Caco-2 (cell line): ENCODE data around the gene MYL4. TPM values are rescaled to one million over a fixed set of nuclear protein-coding genes. Genes with fewer than 3 reads are reported as not detected.

Experiments
- BruUV-seq: library from RNA; stranded (reverse); fragments of 400-500 nt; replicated peaks from 2 replicates; lab custom pipeline; 2021; lab: Mats Ljungman, UMichigan
- CTCF ChIA-PET: fragments of 300-600 bp; sonication (Branson Sonifier 250); formaldehyde crosslinking; loops from one replicate; lab custom pipeline; 2022; ENCODE audit warnings: antibody characterized with exemption; lab: Charles Lee
- POLR2A ChIA-PET: fragments of 300-600 bp; sonication (Branson Sonifier 250); formaldehyde crosslinking; loops from one replicate; lab custom pipeline; 2022; ENCODE audit warnings: antibody characterized with exemption; lab: Charles Lee
- DNase-seq, 2 experiments: peaks; one replicate each; pipeline versions ENCODE4 v3.0.0 to v3.0.0-alpha.2; 2020 to 2022
- H3K27me3 ChIP-seq: replicated peaks from 2 replicates; pipeline ENCODE4 v1.6.0; 2011; ENCODE audit warnings: low read length; ENCODE audit not compliant: control insufficient read depth, insufficient read depth
- H3K36me3 ChIP-seq: 2 replicates; pipeline ENCODE4 v1.5.1; 2011; ENCODE audit warnings: low read length; ENCODE audit not compliant: control insufficient read depth, insufficient read depth
- H3K4me1 ChIP-seq: fragments of 250-450 bp; sonication (Bioruptor Pico); 2 replicates; pipeline ENCODE4 v1.5.1; 2020; ENCODE audit warnings: mild to moderate bottlenecking
- H3K4me3 ChIP-seq: 2 replicates; pipeline ENCODE4 v1.5.1; 2011; ENCODE audit warnings: low read depth, mild to moderate bottlenecking, control low read depth, low read length
- H3K9me3 ChIP-seq: fragments of 250-450 bp; sonication (Bioruptor Pico); 2 replicates; pipeline ENCODE4 v1.5.1; 2020; ENCODE audit warnings: mild to moderate bottlenecking, moderate library complexity
- H3K27ac Mint-ChIP-seq: one replicate; pipeline ENCODE4 v1.8.0; 2022; ENCODE audit warnings: mixed read lengths; ENCODE audit not compliant: unreplicated experiment
- H3K27me3 Mint-ChIP-seq: one replicate; pipeline ENCODE4 v1.8.0; 2022; ENCODE audit warnings: mixed read lengths; ENCODE audit not compliant: insufficient read depth, unreplicated experiment
- H3K36me3 Mint-ChIP-seq: one replicate; pipeline ENCODE4 v1.8.0; 2022; ENCODE audit warnings: mild to moderate bottlenecking, mixed read lengths; ENCODE audit not compliant: insufficient read depth, unreplicated experiment
- H3K4me1 Mint-ChIP-seq: one replicate; pipeline ENCODE4 v1.8.0; 2022; ENCODE audit warnings: low read depth, mixed read lengths; ENCODE audit not compliant: unreplicated experiment
- H3K4me3 Mint-ChIP-seq: one replicate; pipeline ENCODE4 v1.8.0; 2022; ENCODE audit warnings: mild to moderate bottlenecking, moderate library complexity, mixed read lengths; ENCODE audit not compliant: unreplicated experiment
- H3K9me3 Mint-ChIP-seq: one replicate; pipeline ENCODE4 v1.8.0; 2022; ENCODE audit warnings: mixed read lengths; ENCODE audit not compliant: unreplicated experiment
- intact Hi-C: fragments of 100-400 bp; cut with micrococcal nuclease; formaldehyde crosslinking; loops from one replicate; pipeline ENCODE4 v1.10.0; 2022; ENCODE audit not compliant: unreplicated experiment
- total RNA-seq: library from RNA; stranded (reverse); gene quantifications from 2 replicates; pipeline ENCODE4 v1.2.3, GENCODE V29; 2022
- TF ChIP-seq, protein P1 (sequence below), 2 experiments: fragments of 200-600 bp in 1 of 2; IDR thresholded peaks; 1 replicate in 1 of 2; 2 replicates in 1 of 2; pipeline versions ENCODE4 v1.5.1 to v1.8.0; 2011 to 2022; ENCODE audit warnings: antibody characterized with exemption in 1 of 2, control low read depth in 1 of 2, inconsistent platforms in 1 of 2, low read depth in 1 of 2, low read length in 1 of 2, mild to moderate bottlenecking in 1 of 2, moderate library complexity in 1 of 2; ENCODE audit not compliant: insufficient read depth in 1 of 2, severe bottlenecking in 1 of 2, unreplicated experiment in 1 of 2

The MYL4 gene
- total RNA-seq, 1 experiment from 2014 or later: not detected

DNA sequence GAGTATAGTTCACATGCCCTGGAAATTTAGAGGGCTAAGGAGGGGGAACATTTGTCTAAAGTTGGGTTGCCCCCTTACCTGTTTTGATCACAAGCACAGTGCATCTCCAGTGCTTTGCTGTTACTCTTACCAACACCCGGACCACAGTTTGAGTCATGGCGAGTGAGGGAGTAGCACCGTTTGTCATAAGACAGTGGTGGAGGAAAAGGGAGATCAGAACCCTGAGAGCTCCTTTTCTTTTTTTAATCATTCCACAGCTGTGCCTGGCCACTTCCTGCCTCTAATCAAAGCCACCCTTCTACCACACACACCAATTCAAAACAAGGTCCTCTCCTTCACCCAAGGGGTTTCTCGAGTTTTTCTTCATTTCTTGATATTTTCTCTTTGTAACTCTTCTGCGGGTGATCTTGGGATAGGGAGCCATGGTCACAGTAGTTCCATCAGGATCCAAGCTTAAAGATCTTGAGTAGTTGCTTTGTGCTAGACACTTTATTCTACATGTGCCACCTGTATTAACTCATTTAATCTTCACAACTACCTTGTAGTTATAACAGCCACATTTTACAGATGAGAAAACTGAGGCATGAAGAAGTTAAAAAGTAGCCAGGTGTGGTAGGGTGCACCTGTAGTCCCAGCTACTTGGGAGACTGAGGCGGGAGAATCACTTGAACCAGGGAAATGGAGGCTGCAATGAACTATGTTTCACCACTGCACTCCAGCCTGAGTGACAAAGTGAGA is 5.0 kb upstream of the MYL4 start:
- no peak for DNase-seq

DNA sequence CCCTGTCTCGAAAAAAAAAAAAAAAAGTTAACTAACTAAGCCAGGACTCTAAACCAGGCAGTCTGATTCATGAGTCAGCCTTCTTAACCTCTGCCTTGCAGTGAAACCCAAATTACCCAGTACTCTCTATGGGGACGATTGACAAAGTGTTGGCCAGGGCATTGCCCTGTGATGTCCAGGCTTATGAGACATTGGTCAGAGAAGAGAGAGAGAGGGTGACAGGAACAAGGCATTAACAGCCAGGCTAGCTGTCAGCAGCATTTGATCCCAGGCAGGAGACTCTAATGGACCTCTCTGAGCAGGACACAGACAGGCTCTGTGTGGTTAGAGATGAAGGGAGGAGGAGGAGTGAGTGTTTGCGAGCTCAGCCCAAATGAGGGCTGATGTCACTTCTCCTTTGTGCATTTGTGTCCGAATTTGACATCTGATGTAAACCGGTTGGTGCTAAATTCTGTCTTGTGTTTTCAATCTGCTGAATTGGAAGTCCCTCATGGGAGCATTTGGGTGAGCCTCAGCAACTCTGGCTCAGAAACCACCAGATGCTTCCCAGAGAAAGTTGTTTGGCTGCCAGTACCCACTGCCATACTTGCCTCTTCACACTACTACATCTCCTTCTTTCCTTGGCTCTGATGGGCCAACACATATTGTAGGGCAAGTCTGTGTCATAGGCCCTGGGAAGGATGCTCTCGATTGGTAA is 4.3 kb upstream of the MYL4 start:
- no peak overlapping the region for H3K27ac Mint-ChIP-seq
- H3K4me3 ChIP-seq: no peak overlapping the region
- ChIA-PET CTCF (no interaction called here), POLR2A (no interaction called here)
- peaks cover 32% of the 10 kb centered on the region for H3K4me1 Mint-ChIP-seq
- H3K9me3 ChIP-seq: no peaks in the 10 kb centered on the region
- H3K27me3 ChIP-seq: no peaks in the 10 kb centered on the region
- H3K36me3 ChIP-seq: no peaks in the 10 kb centered on the region
- peaks cover 20% of the 10 kb centered on the region for H3K4me1 ChIP-seq
- TF ChIP-seq, protein P1, sequence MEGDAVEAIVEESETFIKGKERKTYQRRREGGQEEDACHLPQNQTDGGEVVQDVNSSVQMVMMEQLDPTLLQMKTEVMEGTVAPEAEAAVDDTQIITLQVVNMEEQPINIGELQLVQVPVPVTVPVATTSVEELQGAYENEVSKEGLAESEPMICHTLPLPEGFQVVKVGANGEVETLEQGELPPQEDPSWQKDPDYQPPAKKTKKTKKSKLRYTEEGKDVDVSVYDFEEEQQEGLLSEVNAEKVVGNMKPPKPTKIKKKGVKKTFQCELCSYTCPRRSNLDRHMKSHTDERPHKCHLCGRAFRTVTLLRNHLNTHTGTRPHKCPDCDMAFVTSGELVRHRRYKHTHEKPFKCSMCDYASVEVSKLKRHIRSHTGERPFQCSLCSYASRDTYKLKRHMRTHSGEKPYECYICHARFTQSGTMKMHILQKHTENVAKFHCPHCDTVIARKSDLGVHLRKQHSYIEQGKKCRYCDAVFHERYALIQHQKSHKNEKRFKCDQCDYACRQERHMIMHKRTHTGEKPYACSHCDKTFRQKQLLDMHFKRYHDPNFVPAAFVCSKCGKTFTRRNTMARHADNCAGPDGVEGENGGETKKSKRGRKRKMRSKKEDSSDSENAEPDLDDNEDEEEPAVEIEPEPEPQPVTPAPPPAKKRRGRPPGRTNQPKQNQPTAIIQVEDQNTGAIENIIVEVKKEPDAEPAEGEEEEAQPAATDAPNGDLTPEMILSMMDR (IDR thresholded peaks at IDR 0.05; ENCODE audit: insufficient read depth in 1 of 2, low read depth in 1 of 2, low read length in 1 of 2, severe bottlenecking in 1 of 2, unreplicated experiment in 1 of 2): no peak
- H3K9me3 Mint-ChIP-seq: peaks cover 11% of the 10 kb centered on the region
- H3K4me3 Mint-ChIP-seq: no peak overlapping the region
- H3K36me3 Mint-ChIP-seq: peaks cover 5% of the 10 kb centered on the region
- H3K27me3 Mint-ChIP-seq: no peaks in the 10 kb centered on the region
- DNase-seq: no peak
- no TSS peak for BruUV-seq
- intact Hi-C loops: no loop called here

More for the DNA sequence above, 5.0 kb upstream of the MYL4 start:
- no peaks in the 10 kb centered on the region for H3K36me3 ChIP-seq
- Mint-ChIP-seq H3K4me1 (peaks cover 35% of the 10 kb centered on the region), H3K27ac (no peak overlapping the region), H3K27me3 (no peaks in the 10 kb centered on the region), H3K36me3 (peaks cover 5% of the 10 kb centered on the region), H3K9me3 (peaks cover 11% of the 10 kb centered on the region), H3K4me3 (no peak overlapping the region)
- no TSS peak for BruUV-seq
- intact Hi-C loops: no loop called here
- no peaks in the 10 kb centered on the region for H3K9me3 ChIP-seq
- no peak overlapping the region for H3K4me3 ChIP-seq
- ChIA-PET POLR2A (no interaction called here), CTCF (no interaction called here)
- no peaks in the 10 kb centered on the region for H3K27me3 ChIP-seq
- TF ChIP-seq, protein P1 (IDR thresholded peaks at IDR 0.05; ENCODE audit: insufficient read depth in 1 of 2, low read depth in 1 of 2, low read length in 1 of 2, severe bottlenecking in 1 of 2, unreplicated experiment in 1 of 2): no peak
- H3K4me1 ChIP-seq: peaks cover 20% of the 10 kb centered on the region

DNA sequence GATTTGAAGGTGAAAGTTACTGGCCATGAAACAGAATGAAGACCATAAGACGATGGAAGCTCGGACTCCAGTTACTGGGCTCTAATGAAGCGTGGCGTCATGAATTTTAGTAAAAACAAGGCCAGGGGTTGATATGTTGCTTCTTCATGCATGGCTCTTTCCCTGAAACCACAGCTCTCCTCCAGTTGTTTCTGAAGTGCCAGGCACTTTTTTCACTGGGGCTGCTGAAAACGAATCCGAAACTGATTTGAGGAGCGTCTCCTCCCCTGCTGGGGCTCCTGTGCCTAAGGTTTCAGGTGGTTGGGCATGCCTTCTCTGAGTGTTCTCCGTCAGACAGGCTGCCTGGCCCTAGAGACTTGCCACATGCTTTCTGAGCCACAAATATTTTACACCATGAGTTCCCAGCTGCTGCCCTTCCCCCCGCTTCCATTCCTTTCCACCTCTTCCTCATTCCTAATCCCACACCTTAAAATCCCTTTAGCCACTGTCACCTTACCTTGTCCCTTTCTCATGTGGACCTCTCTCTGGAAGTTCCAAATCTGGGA is 3.7 kb upstream of the MYL4 start:
- Histone ChIP-seq H3K9me3 (no peaks in the 10 kb centered on the region), H3K4me3 (no peak overlapping the region), H3K4me1 (peaks cover 20% of the 10 kb centered on the region), H3K36me3 (no peaks in the 10 kb centered on the region), H3K27me3 (no peaks in the 10 kb centered on the region)
- intact Hi-C loops: no loop called here
- Mint-ChIP-seq H3K36me3 (peaks cover 5% of the 10 kb centered on the region), H3K4me3 (no peak overlapping the region), H3K9me3 (peaks cover 11% of the 10 kb centered on the region), H3K27ac (peak overlapping the region; percentile 37), H3K27me3 (no peaks in the 10 kb centered on the region), H3K4me1 (peaks cover 26% of the 10 kb centered on the region)
- no TSS peak for BruUV-seq
- TF ChIP-seq, protein P1 (IDR thresholded peaks at IDR 0.05; ENCODE audit: insufficient read depth in 1 of 2, low read depth in 1 of 2, low read length in 1 of 2, severe bottlenecking in 1 of 2, unreplicated experiment in 1 of 2): no peak
- CTCF ChIA-PET: no interaction called here
- POLR2A ChIA-PET: no interaction called here
- peak; percentile 22 to 68 for DNase-seq
